HG02763 (cell line): Measurements from ENCODE around the gene CENPV.
"Not testable (repeated sequence)": the region's sequence is repeated elsewhere in the genome, so short reads cannot be mapped to it uniquely, and the experiment has no call there.

Experiments
- ATAC-seq: cut with Tn5 transposase; IDR thresholded peaks from one replicate; pipeline ENCODE4 v1.9.1; 2021; ENCODE audit warnings: mild to moderate bottlenecking, moderate library complexity; ENCODE audit not compliant: unreplicated experiment

The CENPV gene

DNA sequence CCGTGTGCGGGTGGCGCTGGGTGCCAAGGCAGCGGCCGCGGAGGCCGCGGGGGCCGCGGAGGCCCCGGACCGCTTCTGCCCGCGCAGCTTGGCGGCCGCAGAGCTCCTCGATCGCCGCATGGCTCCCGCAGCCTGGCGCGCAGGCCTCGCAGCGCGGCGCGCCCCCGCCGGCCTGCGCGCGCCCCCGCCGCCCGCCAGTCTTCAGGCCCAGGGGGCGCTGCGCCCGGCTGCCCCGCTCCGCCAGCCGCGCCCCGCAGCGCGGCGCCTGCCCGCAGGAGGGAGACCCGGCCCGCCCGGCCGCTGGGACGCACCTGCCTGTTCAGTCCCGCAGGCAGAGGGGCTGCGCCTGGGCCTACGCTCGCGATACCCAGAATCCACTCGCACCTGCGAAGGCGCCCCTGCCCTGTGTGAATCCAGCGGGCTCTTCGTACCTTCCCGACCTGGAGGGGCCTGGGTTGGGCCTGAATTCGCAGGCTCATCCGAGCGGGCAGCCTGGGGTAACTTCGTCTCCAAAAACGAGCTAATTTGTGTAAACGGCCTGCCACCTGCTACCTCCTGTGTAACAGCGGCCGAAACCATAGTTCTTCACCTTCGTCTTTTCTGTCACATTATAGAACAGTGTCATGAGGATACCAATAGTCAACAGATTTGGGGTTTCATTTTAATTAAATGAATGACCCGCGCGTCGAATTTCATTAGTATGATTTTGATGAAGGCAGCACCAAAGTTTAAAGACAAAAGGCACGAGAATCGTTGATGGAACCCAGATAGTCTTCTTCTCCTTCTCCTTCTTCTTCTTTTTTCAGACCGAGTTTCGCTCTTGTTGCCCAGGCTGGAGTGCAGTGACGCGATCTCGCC is at the start of gene CENPV:
CENPV (minus strand) TSS at position 153 of the 858 bp plus-strand sequence; CDS start at position 120, 33 bp downstream.
- peak; percentile 72 for ATAC-seq

DNA sequence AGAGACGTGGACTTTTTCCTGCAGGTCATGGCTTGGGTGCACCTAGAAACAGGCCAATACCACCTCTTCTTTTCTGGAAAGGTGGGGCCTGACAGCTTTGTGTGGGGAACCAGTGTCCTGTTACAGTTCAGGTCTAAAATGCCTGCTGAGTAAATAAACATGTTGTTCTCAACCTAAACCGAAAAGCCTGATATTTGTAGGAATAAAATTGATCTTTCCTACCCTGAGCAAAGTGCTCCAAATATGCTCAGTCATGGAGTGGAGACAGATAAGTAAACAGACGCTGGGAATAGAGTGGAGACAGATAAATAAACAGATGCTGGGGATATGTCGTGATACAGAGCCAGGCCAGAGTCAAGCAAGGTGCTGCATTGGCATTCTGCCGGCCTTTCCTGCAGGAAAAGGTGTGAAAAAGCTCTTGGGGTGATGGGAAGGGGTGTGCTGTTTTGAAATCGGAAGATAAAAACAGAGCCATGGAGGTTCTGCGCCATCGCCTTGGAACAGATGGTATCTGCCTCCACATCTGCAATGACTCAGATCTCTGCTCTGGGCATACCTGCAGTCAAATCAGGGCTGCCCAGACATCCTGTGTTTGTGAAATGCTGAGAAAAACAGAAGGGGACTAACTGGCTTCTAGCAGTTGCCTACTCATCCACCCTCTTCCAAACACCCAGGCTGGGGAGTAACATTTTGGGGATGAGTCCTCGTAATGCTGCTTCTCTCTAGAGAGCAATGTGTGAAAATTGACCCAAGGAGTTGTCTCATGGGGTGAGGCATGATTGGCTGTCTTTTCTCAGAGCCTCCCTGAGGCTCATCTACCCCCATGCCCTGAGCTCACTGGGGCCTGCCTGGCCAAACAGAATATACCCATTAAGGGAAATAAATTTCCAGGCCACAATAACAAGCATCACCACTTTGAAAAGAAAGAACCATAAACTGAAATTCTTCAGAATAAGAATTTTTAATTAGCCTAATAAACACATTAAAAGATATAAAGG is 45.3 kb upstream of the CENPV start:
- peak; percentile 84 for ATAC-seq

- ATAC-seq = not testable (repeated sequence)
Measured at GRCh38 chr17:16396693-16397092, 43.4 kb upstream of the CENPV start.

DNA sequence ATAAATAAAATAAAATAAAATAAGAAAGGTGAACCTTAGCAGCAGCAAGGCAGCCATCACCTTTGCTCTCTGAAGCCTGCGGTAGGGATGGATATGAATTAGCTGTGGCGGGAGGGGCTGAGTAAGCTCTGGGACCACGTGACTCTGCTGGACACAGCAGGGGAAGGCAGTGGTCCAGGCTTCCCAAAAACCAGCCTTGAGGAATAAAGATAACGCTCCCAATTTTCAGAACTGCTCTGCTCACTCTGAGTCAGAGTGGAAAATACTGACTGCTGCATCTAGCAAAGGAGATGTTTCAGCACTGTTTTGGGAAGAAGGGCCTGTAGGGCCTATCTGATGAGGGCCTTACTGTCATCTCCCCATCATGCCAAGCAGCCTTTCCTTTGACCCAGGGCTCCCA is 42.6 kb upstream of the CENPV start:
- ATAC-seq = not testable (repeated sequence)

- ATAC-seq = not testable (repeated sequence)
Measured at GRCh38 chr17:16392491-16392890, 39.2 kb upstream of the CENPV start.

GRCh38 chr17:16391451-16391850 is 38.2 kb upstream of the CENPV start:
- no peak for ATAC-seq

GRCh38 chr17:16386126-16386507 is 32.8 kb upstream of the CENPV start:
- ATAC-seq = not testable (repeated sequence)

GRCh38 chr17:16384557-16384956 is 31.3 kb upstream of the CENPV start:
- no peak for ATAC-seq

GRCh38 chr17:16383772-16384287 is 30.6 kb upstream of the CENPV start:
- no peak for ATAC-seq

- ATAC-seq = no peak
Measured at GRCh38 chr17:16383216-16383615, 29.9 kb upstream of the CENPV start.

GRCh38 chr17:16381496-16381820 is 28.2 kb upstream of the CENPV start:
- no peak for ATAC-seq

- ATAC-seq = peak; percentile 92
Measured at GRCh38 chr17:16380640-16381495, 27.6 kb upstream of the CENPV start, which contains the start of gene UBB. UBB (plus strand) TSS chr17:16381091; CDS start chr17:16381908, 817 bp downstream.

GRCh38 chr17:16379654-16380053 is 26.4 kb upstream of the CENPV start:
- no peak for ATAC-seq

GRCh38 chr17:16378636-16379282 is 25.5 kb upstream of the CENPV start:
- no peak for ATAC-seq

DNA sequence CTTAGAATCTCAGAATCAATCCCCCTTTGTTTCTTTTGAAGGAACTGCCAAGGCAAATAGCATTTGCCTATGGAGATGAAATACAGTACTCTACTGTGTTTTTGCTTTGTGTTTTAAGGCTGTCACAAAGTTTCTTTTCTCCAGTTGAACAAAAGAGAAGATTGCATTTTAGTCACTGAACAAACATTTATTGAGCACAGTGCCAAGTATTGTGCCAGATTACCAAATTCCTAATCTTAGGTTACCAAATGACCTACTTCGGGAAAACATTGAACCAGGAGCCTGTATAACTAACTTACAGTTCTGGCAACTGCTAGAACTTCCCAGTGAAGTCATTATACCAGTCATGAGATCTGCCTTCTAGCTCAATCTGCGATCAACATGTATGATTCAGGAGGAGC is 24.7 kb upstream of the CENPV start:
- ATAC-seq = no peak

DNA sequence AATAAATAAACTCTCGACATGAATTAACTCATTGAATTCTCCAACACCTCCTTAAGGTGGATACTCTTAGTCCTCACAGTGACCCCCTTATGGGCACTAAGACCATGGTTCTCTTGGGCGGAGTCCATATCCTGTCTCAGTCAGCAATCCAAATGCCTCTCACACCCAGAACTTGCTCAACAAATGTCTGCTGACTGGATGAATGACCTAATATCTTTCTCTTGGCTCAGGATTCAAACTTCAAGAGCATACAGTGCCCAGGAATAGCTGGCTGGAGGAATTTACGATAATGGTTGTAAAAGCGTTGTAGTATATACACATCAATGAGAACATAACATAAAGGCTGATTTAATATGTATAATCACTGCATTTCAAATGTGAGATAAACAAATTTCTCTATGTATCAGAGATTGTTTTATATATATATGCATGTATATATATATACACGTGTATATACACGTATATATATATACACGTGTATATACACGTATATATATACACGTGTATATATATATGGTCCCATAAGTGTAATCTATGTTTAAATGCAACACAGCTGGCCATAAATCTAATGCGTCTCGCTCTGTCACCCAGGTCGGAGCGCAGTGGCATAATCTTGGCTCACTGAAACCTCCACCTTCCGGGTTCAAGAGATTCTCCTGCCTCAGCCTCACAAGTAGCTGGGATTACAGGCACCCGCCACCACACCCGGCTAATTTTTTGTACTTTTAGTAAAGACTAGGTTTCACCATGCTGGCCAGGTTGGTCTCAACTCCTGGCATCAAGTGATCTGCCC is 21.1 kb upstream of the CENPV start:
- ATAC-seq = no peak

- ATAC-seq = no peak
Measured at GRCh38 chr17:16371742-16372141, 18.5 kb upstream of the CENPV start.

DNA sequence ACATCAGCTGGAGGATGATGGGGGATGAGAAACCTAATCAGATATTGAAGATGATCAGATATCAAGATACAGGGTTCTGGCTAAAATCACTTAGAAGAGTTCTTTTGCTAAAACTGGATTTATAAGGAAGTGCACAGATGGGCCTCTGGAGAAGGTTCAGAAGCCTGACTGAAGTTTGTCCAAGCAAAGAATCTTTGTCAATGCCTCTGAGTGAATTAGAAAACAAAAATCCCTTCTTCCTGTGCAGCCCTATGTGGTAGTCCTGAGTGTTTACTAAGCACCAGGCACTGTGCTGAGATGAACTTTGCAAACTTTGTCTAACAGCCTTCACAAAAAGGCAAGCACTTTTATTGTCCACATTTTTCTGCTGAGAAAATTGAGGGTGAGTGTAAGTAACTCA is 11.4 kb upstream of the CENPV start:
- no peak for ATAC-seq
